SHP77 (cell line): ENCODE measurements around the gene AUP1.

Source experiments
- DNase-seq, 2 experiments: peaks; one replicate each; lab custom pipeline; 2025; lab: John Stamatoyannopoulos, UW

The AUP1 gene

GRCh38 chr2:74513605-74514367, 15.7 kb downstream of the AUP1 start:
- no peak for DNase-seq

GRCh38 chr2:74512744-74513604, 16.5 kb downstream of the AUP1 start:
- no peak for DNase-seq

GRCh38 chr2:74511104-74511989, 18.2 kb downstream of the AUP1 start:
- DNase-seq: no peak

DNA sequence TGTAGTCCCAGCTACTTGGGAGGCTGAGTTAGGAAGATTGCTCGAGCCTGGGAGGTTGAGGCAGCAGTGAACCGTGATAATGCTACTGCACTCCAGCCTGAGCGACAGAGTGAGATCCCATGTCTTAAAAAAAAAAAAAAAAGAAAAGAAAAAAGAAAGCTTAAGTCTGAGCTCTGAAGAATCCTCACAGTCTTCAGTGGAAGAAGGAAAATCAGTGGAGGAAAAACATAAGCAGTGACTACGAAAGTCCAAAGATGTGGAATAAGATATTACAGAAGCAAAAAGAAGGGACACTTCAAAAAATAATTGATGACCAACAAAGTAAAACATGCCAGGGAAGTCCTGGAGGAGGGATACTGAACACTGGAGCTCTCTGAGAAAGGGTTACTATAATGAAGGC, 19.2 kb downstream of the AUP1 start:
- DNase-seq: no peak

GRCh38 chr2:74507926-74508520, 21.5 kb downstream of the AUP1 start:
- DNase-seq: peak in 1 of 2 experiments; percentile 39

- peak; percentile 96 to 97 for DNase-seq
Measured at GRCh38 chr2:74507145-74507925, 22.2 kb downstream of the AUP1 start, which contains the start of gene PCGF1. Gene PCGF1 (minus strand): TSS chr2:74507695. CDS start chr2:74507668, 27 bp downstream.

DNA sequence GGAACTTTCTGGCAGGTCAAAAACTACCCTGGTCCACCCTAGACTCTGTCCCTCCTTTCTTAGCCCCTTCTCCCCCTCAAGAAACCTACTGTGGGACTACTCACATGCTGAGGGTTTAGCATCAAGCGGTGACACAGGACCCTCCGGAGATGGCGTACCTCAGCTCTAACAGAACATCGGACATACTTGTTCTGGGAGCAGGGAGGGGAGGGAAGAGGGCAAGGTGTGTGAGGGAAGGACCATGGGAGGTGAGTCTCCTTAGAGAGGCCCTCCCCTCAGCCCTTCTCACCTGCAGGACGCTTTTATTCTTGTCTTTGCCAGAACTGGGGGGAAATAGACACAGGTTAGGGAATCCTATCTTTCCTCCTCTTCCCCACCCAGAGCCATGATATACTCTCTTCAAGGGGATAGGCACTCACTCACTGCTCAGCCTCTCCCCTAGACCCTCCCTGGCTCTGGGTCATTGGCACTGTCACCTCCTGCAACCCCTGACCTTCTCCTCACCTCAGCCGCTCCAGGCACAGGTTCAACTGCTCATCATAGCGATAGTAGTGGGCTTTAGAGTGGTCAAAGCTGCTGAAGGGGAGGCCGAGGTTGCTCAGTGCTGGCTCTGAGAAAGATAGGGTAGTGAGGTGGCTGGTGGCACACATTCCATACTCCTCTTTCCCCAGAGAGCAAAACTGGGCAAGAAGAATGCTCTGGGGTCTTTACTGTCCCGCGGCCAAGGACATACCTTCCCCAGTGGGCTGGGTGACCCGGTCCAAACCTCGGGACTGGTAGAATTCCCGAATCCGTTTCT, 23.9 kb downstream of the AUP1 start:
- DNase-seq: no peak

GRCh38 chr2:74504591-74504990, 24.9 kb downstream of the AUP1 start:
- DNase-seq: no peak

DNA sequence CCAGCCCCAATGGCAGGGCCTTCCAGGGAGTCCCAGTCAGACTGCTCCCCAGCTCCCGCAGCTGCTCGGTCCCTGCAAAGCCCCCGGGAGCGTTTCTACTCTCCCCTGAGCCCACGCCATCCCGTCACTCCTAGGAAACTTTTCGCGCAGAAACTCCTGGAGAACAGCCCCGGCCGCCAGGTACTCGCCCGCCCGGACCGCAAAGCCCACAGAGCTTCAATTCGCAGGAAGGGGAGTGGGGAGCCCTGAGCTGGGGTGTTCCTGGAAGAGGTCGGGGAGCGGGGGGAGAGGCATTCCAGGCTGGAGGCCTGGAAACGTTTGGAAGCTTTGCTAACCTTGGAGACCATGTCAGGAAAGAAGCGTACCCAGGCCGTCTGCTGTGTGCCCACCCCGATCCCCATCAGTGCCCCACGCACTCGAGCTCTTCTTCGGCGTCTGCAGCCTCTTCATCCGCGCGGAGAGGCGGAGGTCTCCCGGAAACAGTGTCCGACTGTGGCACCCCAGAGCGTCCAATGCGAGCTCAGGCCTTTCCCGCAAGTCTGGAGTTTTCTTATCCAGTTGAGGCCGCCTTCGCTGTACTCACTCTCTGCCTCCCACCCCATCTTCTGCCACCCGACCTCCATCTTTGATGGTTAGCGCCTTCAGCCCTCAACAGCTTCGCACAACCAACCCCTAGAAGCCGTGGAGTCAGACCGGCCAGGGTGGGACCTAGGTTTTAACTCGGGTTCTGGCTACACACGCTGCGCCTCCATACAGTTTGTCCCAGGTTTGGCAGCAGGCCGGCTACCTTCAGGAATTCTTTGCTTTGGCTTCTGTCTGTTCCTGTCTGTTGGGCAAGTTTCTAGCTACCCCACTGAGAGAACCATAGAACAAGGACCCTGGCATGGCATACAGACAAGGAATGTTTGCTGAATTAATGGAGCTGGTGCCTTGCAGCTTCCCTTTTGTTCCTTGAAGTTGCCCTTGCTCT, 25.7 kb downstream of the AUP1 start:
- no peak for DNase-seq

DNA sequence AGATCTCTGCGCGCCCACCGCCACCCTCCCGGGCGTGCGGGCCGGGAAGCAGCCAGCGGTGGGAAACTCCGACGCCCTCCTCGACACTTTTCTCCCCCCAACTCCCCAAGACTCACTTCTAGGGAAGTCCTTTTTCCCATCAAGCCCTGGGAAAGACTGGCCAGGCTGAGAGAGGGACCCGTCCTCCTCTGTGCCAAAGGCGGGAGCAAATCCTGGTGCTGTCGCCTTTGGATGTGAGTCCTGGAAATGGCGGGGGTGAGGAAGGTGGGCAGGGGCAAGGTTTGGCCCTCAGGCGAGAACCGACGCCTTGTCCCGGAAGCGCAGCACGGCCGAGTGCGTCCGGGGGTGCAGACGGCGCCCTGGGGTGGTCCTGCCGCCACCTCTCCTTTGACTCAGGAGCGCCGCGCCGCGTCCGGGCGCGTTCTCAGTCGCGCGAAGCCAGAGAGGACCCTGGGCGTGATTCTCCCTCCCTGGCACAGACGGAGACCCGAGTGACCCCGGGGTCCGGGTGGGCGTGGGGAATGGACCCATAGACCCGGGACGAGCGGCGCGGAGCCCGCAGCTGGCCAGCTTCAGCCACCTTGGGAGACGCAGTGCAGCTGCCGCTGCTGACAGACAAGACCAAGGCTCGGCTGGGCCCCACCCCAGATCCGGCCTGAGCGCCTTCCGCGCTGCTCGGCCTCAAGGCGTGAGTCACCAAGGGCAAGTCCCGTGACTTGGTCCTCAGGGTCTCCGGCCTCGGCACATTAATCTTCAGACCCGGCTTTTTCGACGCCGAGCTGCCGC, 26.6 kb downstream of the AUP1 start:
- no peak for DNase-seq

DNA sequence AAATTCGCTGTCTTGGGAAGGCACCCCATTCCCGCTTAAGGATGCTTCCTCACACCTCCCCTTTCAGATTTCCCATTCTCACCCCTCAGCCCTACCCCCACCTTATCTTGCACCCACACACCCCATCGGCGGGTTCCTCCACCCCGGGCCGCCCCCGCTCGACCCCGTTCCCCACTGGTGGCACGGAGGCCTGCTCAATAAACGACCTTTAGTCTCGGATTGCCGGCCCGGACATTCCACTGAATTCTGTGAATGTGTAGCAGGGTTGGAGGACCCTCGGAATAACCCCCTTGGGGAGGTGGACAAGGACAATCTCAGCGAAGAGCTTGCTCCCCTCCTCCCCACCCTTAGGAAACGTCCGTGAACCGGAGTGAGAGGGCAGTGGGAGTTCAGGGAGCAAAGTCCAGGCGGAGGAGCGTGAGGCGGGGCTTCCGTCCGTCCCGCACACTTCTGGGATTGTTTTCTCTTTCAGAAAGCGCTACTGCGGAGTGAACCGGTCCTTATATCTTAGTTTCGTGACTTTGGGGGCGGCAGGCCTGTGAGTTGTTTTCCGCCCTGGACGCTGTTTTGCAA, 27.3 kb downstream of the AUP1 start:
- DNase-seq: no peak

GRCh38 chr2:74501335-74502071, 28.0 kb downstream of the AUP1 start:
- no peak for DNase-seq

DNA sequence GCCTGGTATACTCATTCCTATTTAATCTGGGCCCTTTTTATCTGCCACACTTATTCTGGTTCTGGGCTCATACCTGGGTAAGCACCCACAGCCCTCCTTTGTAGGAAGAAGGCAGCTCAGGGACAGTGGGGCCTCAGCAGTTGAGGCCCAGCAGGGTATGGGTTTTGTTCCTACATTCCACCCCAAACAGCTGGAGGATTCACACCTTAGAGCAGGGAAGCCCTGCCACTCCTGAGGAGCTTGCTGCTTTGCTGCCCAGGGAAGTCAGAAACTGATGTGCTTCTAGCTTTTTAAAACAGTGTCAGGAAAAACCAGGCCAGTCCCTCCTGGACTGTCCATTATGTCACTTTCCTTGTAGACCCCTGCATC, 28.9 kb downstream of the AUP1 start:
- DNase-seq: no peak

DNA sequence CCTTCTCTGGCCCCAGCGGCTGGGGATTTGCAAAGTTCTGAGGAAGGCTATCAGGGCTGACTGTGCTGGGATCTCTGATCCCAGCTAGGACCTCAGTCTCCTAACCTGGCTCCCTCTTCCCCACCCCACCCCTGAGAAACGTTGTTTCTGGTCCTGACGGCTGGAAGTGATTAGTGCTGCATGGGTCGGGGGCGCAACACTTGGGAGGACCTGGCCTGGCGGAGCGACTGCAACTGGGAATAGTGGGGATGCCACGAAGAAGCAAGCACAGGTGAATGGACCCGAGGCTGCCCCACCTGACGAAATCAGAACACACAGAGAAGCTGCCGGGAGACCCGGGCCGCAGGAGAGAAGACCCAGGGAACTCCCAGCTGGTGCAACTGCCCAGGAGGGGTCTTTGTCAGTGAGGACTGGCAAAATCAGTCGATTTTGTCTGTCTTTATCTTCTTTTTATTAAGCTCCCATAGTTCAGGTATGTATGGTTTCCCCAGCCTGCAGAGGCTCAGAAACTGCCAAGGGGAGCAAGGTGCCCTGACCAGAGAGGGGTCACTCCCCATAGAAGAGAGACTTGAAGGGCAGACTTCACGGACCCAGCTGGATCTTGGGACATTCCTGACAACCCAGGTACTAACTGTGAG, 29.4 kb downstream of the AUP1 start:
- DNase-seq: no peak

- no peak for DNase-seq
Measured at GRCh38 chr2:74499267-74499939, 30.1 kb downstream of the AUP1 start, which contains the start of gene LBX2. Gene LBX2 (minus strand): TSS chr2:74499603. CDS start chr2:74499537, 66 bp downstream.
